GM23338 (cell line): ENCODE data around the gene ZPBP2. TPM values are rescaled to one million over a fixed set of nuclear protein-coding genes. Genes with fewer than 3 reads are reported as not detected.

Source experiments
- ATAC-seq: fragments of 200-7000 bp; cut with Tn5 transposase; 3 replicates; pipeline ENCODE4 v1.9.1; 2020
- DNase-seq: peaks from one replicate; pipeline ENCODE4 v3.0.0-alpha.2; 2015; ENCODE audit warnings: low spot score
- H2AFZ ChIP-seq: fragments of 200-600 bp; sonication (generic); 2 replicates; pipeline ENCODE4 v1.8.0; 2016; ENCODE audit warnings: antibody characterized with exemption, mild to moderate bottlenecking, moderate library complexity
- H3F3A ChIP-seq: fragments of 200-600 bp; sonication (generic); replicated peaks from 2 replicates; pipeline ENCODE4 v1.8.0; 2017; ENCODE audit warnings: antibody characterized with exemption, mixed run types, low read depth
- H3K27ac ChIP-seq: fragments of 200-600 bp; sonication (generic); 2 replicates; pipeline ENCODE4 v1.6.1; 2016; ENCODE audit warnings: low read depth
- H3K27me3 ChIP-seq: fragments of 200-600 bp; sonication (generic); 2 replicates; pipeline ENCODE4 v1.8.0; 2016; ENCODE audit warnings: mild to moderate bottlenecking, mixed run types, moderate library complexity; ENCODE audit not compliant: insufficient read depth
- H3K36me3 ChIP-seq: fragments of 200-600 bp; sonication (generic); 2 replicates; pipeline ENCODE4 v1.8.0; 2016; ENCODE audit warnings: mild to moderate bottlenecking; ENCODE audit not compliant: insufficient read depth
- H3K4me1 ChIP-seq: fragments of 200-600 bp; sonication (generic); 2 replicates; pipeline ENCODE4 v1.8.0; 2016; ENCODE audit warnings: mild to moderate bottlenecking, moderate library complexity; ENCODE audit not compliant: insufficient read depth
- H3K4me2 ChIP-seq: fragments of 200-600 bp; sonication (generic); 2 replicates; pipeline ENCODE4 v1.7.1; 2017; ENCODE audit warnings: mixed run types
- H3K4me3 ChIP-seq: fragments of 200-600 bp; sonication (generic); 2 replicates; pipeline ENCODE4 v1.6.1; 2016; ENCODE audit warnings: mixed run types
- H3K79me2 ChIP-seq: fragments of 200-600 bp; sonication (generic); replicated peaks from 2 replicates; pipeline ENCODE4 v1.8.0; 2017; ENCODE audit warnings: mild to moderate bottlenecking; ENCODE audit not compliant: insufficient read depth
- H3K9me2 ChIP-seq: fragments of 200-600 bp; sonication (generic); 2 replicates; pipeline ENCODE4 v1.8.0; 2017; ENCODE audit not compliant: insufficient read depth
- H4K20me1 ChIP-seq: fragments of 200-600 bp; sonication (generic); replicated peaks from 2 replicates; pipeline ENCODE4 v1.8.0; 2017; ENCODE audit warnings: mild to moderate bottlenecking; ENCODE audit not compliant: insufficient read depth
- H3K27ac Mint-ChIP-seq: 2 replicates; pipeline ENCODE4 v1.8.0; 2020; ENCODE audit warnings: inconsistent platforms, mild to moderate bottlenecking, moderate library complexity, mixed read lengths
- H3K27me3 Mint-ChIP-seq: 3 replicates; pipeline ENCODE4 v1.8.0; 2022; ENCODE audit warnings: low read depth, mild to moderate bottlenecking, moderate library complexity, mixed read lengths, inconsistent platforms; ENCODE audit not compliant: insufficient read depth, poor library complexity
- H3K36me3 Mint-ChIP-seq: 3 replicates; pipeline ENCODE4 v1.8.0; 2021; ENCODE audit warnings: low read depth, mild to moderate bottlenecking, inconsistent platforms, moderate library complexity, mixed read lengths
- H3K4me1 Mint-ChIP-seq: 3 replicates; pipeline ENCODE4 v1.8.0; 2020; ENCODE audit warnings: mild to moderate bottlenecking, inconsistent platforms, mixed read lengths
- H3K4me3 Mint-ChIP-seq: 3 replicates; pipeline ENCODE4 v1.8.0; 2021; ENCODE audit warnings: moderate library complexity, mild to moderate bottlenecking, inconsistent platforms, mixed read lengths
- H3K9me3 Mint-ChIP-seq: 3 replicates; pipeline ENCODE4 v1.8.0; 2020; ENCODE audit warnings: moderate library complexity, mild to moderate bottlenecking, inconsistent platforms, mixed read lengths
- EZH2phosphoT487 ChIP-seq: fragments of 200-600 bp; sonication (generic); IDR thresholded peaks from one replicate; pipeline ENCODE4 v1.8.1; 2018; ENCODE audit warnings: antibody characterized with exemption; ENCODE audit not compliant: unreplicated experiment
- POLR2AphosphoS5 ChIP-seq: IDR thresholded peaks from 2 replicates; pipeline ENCODE4 v1.6.1; 2016; ENCODE audit warnings: antibody characterized with exemption, low read depth
- REST ChIP-seq: IDR thresholded peaks from one replicate; pipeline ENCODE4 v1.6.1; 2018; ENCODE audit warnings: antibody characterized with exemption; ENCODE audit not compliant: unreplicated experiment
- ZNF331 ChIP-seq: fragments of 250-450 bp; sonication (Bioruptor Pico); IDR thresholded peaks from 2 replicates; pipeline ENCODE4 v1.5.0; 2020; ENCODE audit warnings: low read depth, mild to moderate bottlenecking, moderate library complexity
- ZNF462 ChIP-seq: fragments of 250-450 bp; sonication (Bioruptor Pico); IDR thresholded peaks from 2 replicates; pipeline ENCODE4 v1.5.0; 2020; ENCODE audit warnings: mild to moderate bottlenecking, moderate library complexity
- polyA plus RNA-seq: library from polyadenylated mRNA; unstranded; fragments of >200 nt; fragmentation: Nextera tagmentation; extraction: Ambion mirVana; gene quantifications from 2 replicates; pipeline ENCODE4 v1.2.1, GENCODE V29; 2016
- total RNA-seq: library from RNA; depleted of rRNA; stranded (reverse); fragments of >200 nt; shearing (Covaris generic); gene quantifications from 2 replicates; pipeline ENCODE4 v1.2.3, GENCODE V29; 2014

Gene ZPBP2
- total and polyA plus RNA-seq, 2 experiments from 2014 or later, result not detected

- H3K4me3 ChIP-seq, result no peak overlapping the region
- Mint-ChIP-seq H3K36me3 (peaks cover 36% of the 10 kb centered on the region), H3K4me1 (peaks cover 24% of the 10 kb centered on the region), H3K9me3 (no peaks in the 10 kb centered on the region), H3K27me3 (peaks cover 7% of the 10 kb centered on the region), H3K27ac (no peak overlapping the region), H3K4me3 (no peak overlapping the region)
- H4K20me1 ChIP-seq, result peaks cover 17% of the 10 kb centered on the region
- no peaks in the 10 kb centered on the region for H3K9me2 ChIP-seq
- TF ChIP-seq ZNF462 (CRISPR knock-in tag) (no peak), POLR2AphosphoS5 (no peak), EZH2phosphoT487 (no peak), ZNF331 (CRISPR knock-in tag) (no peak)
- peaks cover 5% of the 10 kb centered on the region; the same call in 1 of the 2 replicates for H3K36me3 ChIP-seq
- DNase-seq (no peak), ATAC-seq (no peak)
- H3K27ac ChIP-seq, result no peak overlapping the region
- no peaks in the 10 kb centered on the region for H3F3A ChIP-seq
- H3K27me3 ChIP-seq, result no peaks in the 10 kb centered on the region
- H2AFZ ChIP-seq, result no peak overlapping the region
- no peak overlapping the region for H3K4me2 ChIP-seq
- peaks cover 23% of the 10 kb centered on the region for H3K79me2 ChIP-seq
- H3K4me1 ChIP-seq, result peaks cover 4% of the 10 kb centered on the region; the same call in 1 of the 2 replicates
Measured at GRCh38 chr17:39921323-39921722, 53.3 kb downstream of the ZPBP2 start.

GRCh38 chr17:39922006-39922405 is 54.0 kb downstream of the ZPBP2 start:
- no peak for DNase-seq
- Histone ChIP-seq H3K9me2 (no peaks in the 10 kb centered on the region), H3K79me2 (peaks cover 30% of the 10 kb centered on the region), H3K27ac (no peak overlapping the region), H3K27me3 (no peaks in the 10 kb centered on the region), H4K20me1 (peaks cover 17% of the 10 kb centered on the region), H3K4me3 (no peak overlapping the region), H3K4me1 (peaks cover 7% of the 10 kb centered on the region; the same call in 1 of the 2 replicates), H2AFZ (no peak overlapping the region), H3K4me2 (no peak overlapping the region), H3F3A (no peaks in the 10 kb centered on the region), H3K36me3 (peaks cover 5% of the 10 kb centered on the region; the same call in 1 of the 2 replicates)
- Mint-ChIP-seq H3K27ac (no peak overlapping the region), H3K9me3 (no peaks in the 10 kb centered on the region), H3K27me3 (peaks cover 9% of the 10 kb centered on the region), H3K4me1 (peaks cover 28% of the 10 kb centered on the region), H3K4me3 (no peak overlapping the region), H3K36me3 (peaks cover 36% of the 10 kb centered on the region)
- no peak for ATAC-seq
- TF ChIP-seq REST (no peak), POLR2AphosphoS5 (no peak)
